Measurements from ENCODE around the gene NXPH2. TPM values are rescaled to one million over a fixed set of nuclear protein-coding genes. Genes with fewer than 3 reads are reported as not detected.
"Not testable (repeated sequence)": the region's sequence is repeated elsewhere in the genome, so short reads cannot be mapped to it uniquely, and the experiment has no call there.

The NXPH2 gene
- total RNA-seq, 1 donor from 2014 or later: not detected

- TF ChIP-seq CTCF (IDR thresholded peaks at IDR 0.05): no peak
- H3K4me1 Mint-ChIP-seq (ENCODE audit: unreplicated experiment): no peaks in the 10 kb centered on the region
- DNase-seq (ENCODE audit: extremely low spot score, unreplicated experiment): no peak
- H3K27me3 Mint-ChIP-seq (ENCODE audit: unreplicated experiment): no peaks in the 10 kb centered on the region
- no peaks in the 10 kb centered on the region for H3K9me3 Mint-ChIP-seq (ENCODE audit: unreplicated experiment)
- H3K36me3 Mint-ChIP-seq (ENCODE audit: unreplicated experiment): no peaks in the 10 kb centered on the region
- H3K4me3 Mint-ChIP-seq (ENCODE audit: unreplicated experiment): no peak overlapping the region
- H3K27ac Mint-ChIP-seq (ENCODE audit: unreplicated experiment): no peak overlapping the region
Observed at GRCh38 chr2:138742441-138743057, 37.6 kb downstream of the NXPH2 start.

GRCh38 chr2:138741851-138742250 lies 38.3 kb downstream of the NXPH2 start:
- Mint-ChIP-seq H3K4me3 (ENCODE audit: unreplicated experiment) (no peak overlapping the region), H3K36me3 (ENCODE audit: unreplicated experiment) (no peaks in the 10 kb centered on the region), H3K9me3 (ENCODE audit: unreplicated experiment) (peaks cover 3% of the 10 kb centered on the region), H3K27ac (ENCODE audit: unreplicated experiment) (no peak overlapping the region), H3K4me1 (ENCODE audit: unreplicated experiment) (no peaks in the 10 kb centered on the region), H3K27me3 (ENCODE audit: unreplicated experiment) (no peaks in the 10 kb centered on the region)
- no peak for TF ChIP-seq CTCF (IDR thresholded peaks at IDR 0.05)
- no peak for DNase-seq (ENCODE audit: extremely low spot score, unreplicated experiment)

GRCh38 chr2:138737009-138737554 lies 43.1 kb downstream of the NXPH2 start:
- H3K4me1 Mint-ChIP-seq (ENCODE audit: unreplicated experiment); H3K27me3 Mint-ChIP-seq (ENCODE audit: unreplicated experiment); H3K4me3 Mint-ChIP-seq (ENCODE audit: unreplicated experiment); DNase-seq (ENCODE audit: extremely low spot score, unreplicated experiment); H3K27ac Mint-ChIP-seq (ENCODE audit: unreplicated experiment); H3K36me3 Mint-ChIP-seq (ENCODE audit: unreplicated experiment): not testable (repeated sequence)
- peaks cover 16% of the 10 kb centered on the region for H3K9me3 Mint-ChIP-seq (ENCODE audit: unreplicated experiment)

GRCh38 chr2:138732651-138733050 lies 47.5 kb downstream of the NXPH2 start:
- TF ChIP-seq CTCF (IDR thresholded peaks at IDR 0.05): no peak
- no peak for DNase-seq (ENCODE audit: extremely low spot score, unreplicated experiment)
- H3K4me1 Mint-ChIP-seq (ENCODE audit: unreplicated experiment): no peaks in the 10 kb centered on the region
- peaks cover 16% of the 10 kb centered on the region for H3K9me3 Mint-ChIP-seq (ENCODE audit: unreplicated experiment)
- no peak overlapping the region for H3K4me3 Mint-ChIP-seq (ENCODE audit: unreplicated experiment)
- no peak overlapping the region for H3K27ac Mint-ChIP-seq (ENCODE audit: unreplicated experiment)
- H3K36me3 Mint-ChIP-seq (ENCODE audit: unreplicated experiment): no peaks in the 10 kb centered on the region
- H3K27me3 Mint-ChIP-seq (ENCODE audit: unreplicated experiment): no peaks in the 10 kb centered on the region

GRCh38 chr2:138730497-138731030 lies 49.6 kb downstream of the NXPH2 start:
- H3K9me3 Mint-ChIP-seq (ENCODE audit: unreplicated experiment): peaks cover 10% of the 10 kb centered on the region
- no peak overlapping the region for H3K27ac Mint-ChIP-seq (ENCODE audit: unreplicated experiment)
- no peaks in the 10 kb centered on the region for H3K4me1 Mint-ChIP-seq (ENCODE audit: unreplicated experiment)
- H3K36me3 Mint-ChIP-seq (ENCODE audit: unreplicated experiment): no peaks in the 10 kb centered on the region
- no peak for TF ChIP-seq CTCF (IDR thresholded peaks at IDR 0.05)
- no peaks in the 10 kb centered on the region for H3K27me3 Mint-ChIP-seq (ENCODE audit: unreplicated experiment)
- H3K4me3 Mint-ChIP-seq (ENCODE audit: unreplicated experiment): no peak overlapping the region
- no peak for DNase-seq (ENCODE audit: extremely low spot score, unreplicated experiment)
